GM23338 (cell line): Measurements from ENCODE around the gene DCDC2. TPM values are rescaled to one million over a fixed set of nuclear protein-coding genes. Genes with fewer than 3 reads are reported as not detected.

Experiments
- ATAC-seq: fragments of 200-7000 bp; cut with Tn5 transposase; 3 replicates; pipeline ENCODE4 v1.9.1; 2020
- DNase-seq: peaks from one replicate; pipeline ENCODE4 v3.0.0-alpha.2; 2015; ENCODE audit warnings: low spot score
- H2AFZ ChIP-seq: fragments of 200-600 bp; sonication (generic); 2 replicates; pipeline ENCODE4 v1.8.0; 2016; ENCODE audit warnings: antibody characterized with exemption, mild to moderate bottlenecking, moderate library complexity
- H3F3A ChIP-seq: fragments of 200-600 bp; sonication (generic); replicated peaks from 2 replicates; pipeline ENCODE4 v1.8.0; 2017; ENCODE audit warnings: antibody characterized with exemption, mixed run types, low read depth
- H3K27ac ChIP-seq: fragments of 200-600 bp; sonication (generic); 2 replicates; pipeline ENCODE4 v1.6.1; 2016; ENCODE audit warnings: low read depth
- H3K27me3 ChIP-seq: fragments of 200-600 bp; sonication (generic); 2 replicates; pipeline ENCODE4 v1.8.0; 2016; ENCODE audit warnings: mild to moderate bottlenecking, mixed run types, moderate library complexity; ENCODE audit not compliant: insufficient read depth
- H3K36me3 ChIP-seq: fragments of 200-600 bp; sonication (generic); 2 replicates; pipeline ENCODE4 v1.8.0; 2016; ENCODE audit warnings: mild to moderate bottlenecking; ENCODE audit not compliant: insufficient read depth
- H3K4me1 ChIP-seq: fragments of 200-600 bp; sonication (generic); 2 replicates; pipeline ENCODE4 v1.8.0; 2016; ENCODE audit warnings: mild to moderate bottlenecking, moderate library complexity; ENCODE audit not compliant: insufficient read depth
- H3K4me2 ChIP-seq: fragments of 200-600 bp; sonication (generic); 2 replicates; pipeline ENCODE4 v1.7.1; 2017; ENCODE audit warnings: mixed run types
- H3K4me3 ChIP-seq: fragments of 200-600 bp; sonication (generic); 2 replicates; pipeline ENCODE4 v1.6.1; 2016; ENCODE audit warnings: mixed run types
- H3K79me2 ChIP-seq: fragments of 200-600 bp; sonication (generic); replicated peaks from 2 replicates; pipeline ENCODE4 v1.8.0; 2017; ENCODE audit warnings: mild to moderate bottlenecking; ENCODE audit not compliant: insufficient read depth
- H3K9me2 ChIP-seq: fragments of 200-600 bp; sonication (generic); 2 replicates; pipeline ENCODE4 v1.8.0; 2017; ENCODE audit not compliant: insufficient read depth
- H4K20me1 ChIP-seq: fragments of 200-600 bp; sonication (generic); replicated peaks from 2 replicates; pipeline ENCODE4 v1.8.0; 2017; ENCODE audit warnings: mild to moderate bottlenecking; ENCODE audit not compliant: insufficient read depth
- H3K27ac Mint-ChIP-seq: 2 replicates; pipeline ENCODE4 v1.8.0; 2020; ENCODE audit warnings: inconsistent platforms, mild to moderate bottlenecking, moderate library complexity, mixed read lengths
- H3K27me3 Mint-ChIP-seq: 3 replicates; pipeline ENCODE4 v1.8.0; 2022; ENCODE audit warnings: low read depth, mild to moderate bottlenecking, moderate library complexity, mixed read lengths, inconsistent platforms; ENCODE audit not compliant: insufficient read depth, poor library complexity
- H3K36me3 Mint-ChIP-seq: 3 replicates; pipeline ENCODE4 v1.8.0; 2021; ENCODE audit warnings: low read depth, mild to moderate bottlenecking, inconsistent platforms, moderate library complexity, mixed read lengths
- H3K4me1 Mint-ChIP-seq: 3 replicates; pipeline ENCODE4 v1.8.0; 2020; ENCODE audit warnings: mild to moderate bottlenecking, inconsistent platforms, mixed read lengths
- H3K4me3 Mint-ChIP-seq: 3 replicates; pipeline ENCODE4 v1.8.0; 2021; ENCODE audit warnings: moderate library complexity, mild to moderate bottlenecking, inconsistent platforms, mixed read lengths
- H3K9me3 Mint-ChIP-seq: 3 replicates; pipeline ENCODE4 v1.8.0; 2020; ENCODE audit warnings: moderate library complexity, mild to moderate bottlenecking, inconsistent platforms, mixed read lengths
- EZH2 ChIP-seq: fragments of 200-600 bp; sonication (generic); IDR thresholded peaks from one replicate; pipeline ENCODE4 v1.8.0; 2017; ENCODE audit warnings: antibody characterized with exemption, mild to moderate bottlenecking, low read depth; ENCODE audit not compliant: unreplicated experiment
- JUNB ChIP-seq: IDR thresholded peaks from one replicate; pipeline ENCODE4 v1.6.1; 2016; ENCODE audit warnings: antibody characterized with exemption; ENCODE audit not compliant: unreplicated experiment
- NANOG ChIP-seq: IDR thresholded peaks from 2 replicates; pipeline ENCODE4 v1.6.1; 2016; ENCODE audit warnings: antibody characterized with exemption, borderline replicate concordance
- ZNF331 ChIP-seq: fragments of 250-450 bp; sonication (Bioruptor Pico); IDR thresholded peaks from 2 replicates; pipeline ENCODE4 v1.5.0; 2020; ENCODE audit warnings: low read depth, mild to moderate bottlenecking, moderate library complexity
- polyA plus RNA-seq: library from polyadenylated mRNA; unstranded; fragments of >200 nt; fragmentation: Nextera tagmentation; extraction: Ambion mirVana; gene quantifications from 2 replicates; pipeline ENCODE4 v1.2.1, GENCODE V29; 2016
- total RNA-seq: library from RNA; depleted of rRNA; stranded (reverse); fragments of >200 nt; shearing (Covaris generic); gene quantifications from 2 replicates; pipeline ENCODE4 v1.2.3, GENCODE V29; 2014
- TF ChIP-seq, protein P1 (sequence below): IDR thresholded peaks from one replicate; pipeline ENCODE4 v1.6.1; 2018; ENCODE audit warnings: antibody characterized with exemption; ENCODE audit not compliant: unreplicated experiment
- TF ChIP-seq, protein P2 (sequence below), 2 experiments: fragments of 200-600 bp in 1 of 2; sonication (generic) in 1 of 2; conservative IDR thresholded peaks; 2 replicates each; pipeline versions ENCODE4 v1.5.1 to v1.6.1; 2016 to 2017; ENCODE audit warnings: antibody characterized with exemption in 2 of 2, low read depth in 2 of 2, mild to moderate bottlenecking in 2 of 2, moderate library complexity in 1 of 2
- TF ChIP-seq, protein P3 (sequence below): IDR thresholded peaks from 2 replicates; pipeline ENCODE4 v1.6.1; 2016; ENCODE audit warnings: antibody characterized with exemption
- TF ChIP-seq, protein P4 (sequence below): fragments of 250-450 bp; sonication (Bioruptor Pico); IDR thresholded peaks from 2 replicates; pipeline ENCODE4 v1.5.0; 2020; ENCODE audit warnings: mild to moderate bottlenecking, moderate library complexity

The DCDC2 gene
- total and polyA plus RNA-seq, 2 experiments from 2014 or later = 0.59 to 0.79 TPM

DNA sequence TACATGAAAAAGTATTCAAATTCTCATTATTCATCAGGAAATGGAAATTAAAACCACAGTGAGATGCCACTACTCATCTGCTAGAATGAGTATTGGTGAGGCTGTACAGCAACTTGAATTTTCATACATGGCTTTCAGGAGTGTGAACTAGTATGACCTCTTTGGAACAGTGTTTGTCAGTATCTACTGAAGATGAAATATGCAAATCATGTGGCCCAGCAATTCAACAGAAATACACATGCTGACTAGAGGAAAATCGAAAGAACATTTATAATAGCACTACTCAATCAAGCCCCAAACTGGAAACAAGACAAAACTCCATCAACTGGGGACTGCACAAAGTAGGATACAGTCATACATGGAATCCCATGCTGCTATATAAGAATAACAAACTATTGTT lies 102.2 kb downstream of the DCDC2 start (continued):
- TF ChIP-seq, protein P1, sequence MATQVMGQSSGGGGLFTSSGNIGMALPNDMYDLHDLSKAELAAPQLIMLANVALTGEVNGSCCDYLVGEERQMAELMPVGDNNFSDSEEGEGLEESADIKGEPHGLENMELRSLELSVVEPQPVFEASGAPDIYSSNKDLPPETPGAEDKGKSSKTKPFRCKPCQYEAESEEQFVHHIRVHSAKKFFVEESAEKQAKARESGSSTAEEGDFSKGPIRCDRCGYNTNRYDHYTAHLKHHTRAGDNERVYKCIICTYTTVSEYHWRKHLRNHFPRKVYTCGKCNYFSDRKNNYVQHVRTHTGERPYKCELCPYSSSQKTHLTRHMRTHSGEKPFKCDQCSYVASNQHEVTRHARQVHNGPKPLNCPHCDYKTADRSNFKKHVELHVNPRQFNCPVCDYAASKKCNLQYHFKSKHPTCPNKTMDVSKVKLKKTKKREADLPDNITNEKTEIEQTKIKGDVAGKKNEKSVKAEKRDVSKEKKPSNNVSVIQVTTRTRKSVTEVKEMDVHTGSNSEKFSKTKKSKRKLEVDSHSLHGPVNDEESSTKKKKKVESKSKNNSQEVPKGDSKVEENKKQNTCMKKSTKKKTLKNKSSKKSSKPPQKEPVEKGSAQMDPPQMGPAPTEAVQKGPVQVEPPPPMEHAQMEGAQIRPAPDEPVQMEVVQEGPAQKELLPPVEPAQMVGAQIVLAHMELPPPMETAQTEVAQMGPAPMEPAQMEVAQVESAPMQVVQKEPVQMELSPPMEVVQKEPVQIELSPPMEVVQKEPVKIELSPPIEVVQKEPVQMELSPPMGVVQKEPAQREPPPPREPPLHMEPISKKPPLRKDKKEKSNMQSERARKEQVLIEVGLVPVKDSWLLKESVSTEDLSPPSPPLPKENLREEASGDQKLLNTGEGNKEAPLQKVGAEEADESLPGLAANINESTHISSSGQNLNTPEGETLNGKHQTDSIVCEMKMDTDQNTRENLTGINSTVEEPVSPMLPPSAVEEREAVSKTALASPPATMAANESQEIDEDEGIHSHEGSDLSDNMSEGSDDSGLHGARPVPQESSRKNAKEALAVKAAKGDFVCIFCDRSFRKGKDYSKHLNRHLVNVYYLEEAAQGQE = no peak
- TF ChIP-seq NANOG = no peak
- TF ChIP-seq, protein P2, sequence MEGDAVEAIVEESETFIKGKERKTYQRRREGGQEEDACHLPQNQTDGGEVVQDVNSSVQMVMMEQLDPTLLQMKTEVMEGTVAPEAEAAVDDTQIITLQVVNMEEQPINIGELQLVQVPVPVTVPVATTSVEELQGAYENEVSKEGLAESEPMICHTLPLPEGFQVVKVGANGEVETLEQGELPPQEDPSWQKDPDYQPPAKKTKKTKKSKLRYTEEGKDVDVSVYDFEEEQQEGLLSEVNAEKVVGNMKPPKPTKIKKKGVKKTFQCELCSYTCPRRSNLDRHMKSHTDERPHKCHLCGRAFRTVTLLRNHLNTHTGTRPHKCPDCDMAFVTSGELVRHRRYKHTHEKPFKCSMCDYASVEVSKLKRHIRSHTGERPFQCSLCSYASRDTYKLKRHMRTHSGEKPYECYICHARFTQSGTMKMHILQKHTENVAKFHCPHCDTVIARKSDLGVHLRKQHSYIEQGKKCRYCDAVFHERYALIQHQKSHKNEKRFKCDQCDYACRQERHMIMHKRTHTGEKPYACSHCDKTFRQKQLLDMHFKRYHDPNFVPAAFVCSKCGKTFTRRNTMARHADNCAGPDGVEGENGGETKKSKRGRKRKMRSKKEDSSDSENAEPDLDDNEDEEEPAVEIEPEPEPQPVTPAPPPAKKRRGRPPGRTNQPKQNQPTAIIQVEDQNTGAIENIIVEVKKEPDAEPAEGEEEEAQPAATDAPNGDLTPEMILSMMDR (conservative IDR thresholded peaks at IDR 0.05; ENCODE audit: low read depth in 2 of 2) = no peak
- TF ChIP-seq, protein P3, sequence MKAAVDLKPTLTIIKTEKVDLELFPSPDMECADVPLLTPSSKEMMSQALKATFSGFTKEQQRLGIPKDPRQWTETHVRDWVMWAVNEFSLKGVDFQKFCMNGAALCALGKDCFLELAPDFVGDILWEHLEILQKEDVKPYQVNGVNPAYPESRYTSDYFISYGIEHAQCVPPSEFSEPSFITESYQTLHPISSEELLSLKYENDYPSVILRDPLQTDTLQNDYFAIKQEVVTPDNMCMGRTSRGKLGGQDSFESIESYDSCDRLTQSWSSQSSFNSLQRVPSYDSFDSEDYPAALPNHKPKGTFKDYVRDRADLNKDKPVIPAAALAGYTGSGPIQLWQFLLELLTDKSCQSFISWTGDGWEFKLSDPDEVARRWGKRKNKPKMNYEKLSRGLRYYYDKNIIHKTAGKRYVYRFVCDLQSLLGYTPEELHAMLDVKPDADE = no peak
- TF ChIP-seq EZH2 = no peak
- TF ChIP-seq ZNF331 = no peak
- TF ChIP-seq JUNB = no peak

DNA sequence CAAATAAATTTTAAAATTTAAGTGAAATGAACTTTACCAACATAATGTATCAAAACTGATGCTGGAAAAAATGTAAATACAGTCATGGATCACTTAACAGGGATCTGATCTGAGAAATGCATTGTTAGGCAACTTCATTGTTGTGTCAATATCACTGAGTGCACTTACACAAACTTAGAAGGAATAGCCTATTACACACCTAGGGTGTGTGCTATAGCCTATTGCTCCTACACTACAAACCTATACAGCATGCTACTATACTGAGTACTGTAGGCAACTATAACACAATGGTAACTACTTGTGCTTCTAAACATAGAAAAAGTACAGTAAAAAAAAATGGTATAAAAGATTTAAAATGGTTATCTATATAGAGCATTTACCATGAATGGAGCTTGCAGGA lies 104.5 kb downstream of the DCDC2 start:
- no peak overlapping the region for H3K4me3 Mint-ChIP-seq
- H3K4me1 Mint-ChIP-seq = peaks cover 35% of the 10 kb centered on the region
- H3K9me3 Mint-ChIP-seq = peaks cover 12% of the 10 kb centered on the region; the same call in 2 of the 3 replicates
- Histone ChIP-seq H3F3A (no peaks in the 10 kb centered on the region), H3K4me2 (no peak overlapping the region), H3K9me2 (0 out of 2 replicates have a peak, but pooled peaks cover 3% of the 10 kb centered on the region), H3K27ac (no peak overlapping the region), H3K4me1 (peaks cover 20% of the 10 kb centered on the region), H3K4me3 (no peak overlapping the region), H2AFZ (no peak overlapping the region), H3K27me3 (no peaks in the 10 kb centered on the region), H4K20me1 (no peaks in the 10 kb centered on the region), H3K36me3 (no peaks in the 10 kb centered on the region), H3K79me2 (no peaks in the 10 kb centered on the region)
- ATAC-seq (no peak), DNase-seq (no peak)
- H3K27me3 Mint-ChIP-seq = no peaks in the 10 kb centered on the region
- H3K27ac Mint-ChIP-seq = no peak overlapping the region
- peaks cover 11% of the 10 kb centered on the region for H3K36me3 Mint-ChIP-seq
- no peak for TF ChIP-seq EZH2

DNA sequence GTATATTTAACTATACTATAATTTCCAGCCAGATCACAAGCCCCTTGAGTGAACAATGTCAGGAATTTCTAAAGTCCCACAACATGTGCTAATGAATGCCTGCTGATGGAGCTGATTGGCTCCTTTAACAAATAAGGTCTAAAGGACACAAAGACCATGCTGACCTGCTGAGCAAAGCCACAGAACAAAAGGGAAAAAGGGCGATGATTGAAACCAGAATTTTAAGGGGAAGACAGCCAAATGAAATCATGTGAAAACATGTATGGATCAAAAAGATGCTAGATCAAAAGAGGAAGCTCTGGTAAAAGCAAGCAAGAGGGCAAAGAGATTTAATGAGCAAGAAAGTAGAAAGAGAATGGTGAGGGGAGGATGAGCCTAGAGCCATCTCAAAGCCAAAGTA lies 105.6 kb downstream of the DCDC2 start:
- ATAC-seq = peak; percentile 85
- no peak overlapping the region for H2AFZ ChIP-seq
- TF ChIP-seq, protein P4, sequence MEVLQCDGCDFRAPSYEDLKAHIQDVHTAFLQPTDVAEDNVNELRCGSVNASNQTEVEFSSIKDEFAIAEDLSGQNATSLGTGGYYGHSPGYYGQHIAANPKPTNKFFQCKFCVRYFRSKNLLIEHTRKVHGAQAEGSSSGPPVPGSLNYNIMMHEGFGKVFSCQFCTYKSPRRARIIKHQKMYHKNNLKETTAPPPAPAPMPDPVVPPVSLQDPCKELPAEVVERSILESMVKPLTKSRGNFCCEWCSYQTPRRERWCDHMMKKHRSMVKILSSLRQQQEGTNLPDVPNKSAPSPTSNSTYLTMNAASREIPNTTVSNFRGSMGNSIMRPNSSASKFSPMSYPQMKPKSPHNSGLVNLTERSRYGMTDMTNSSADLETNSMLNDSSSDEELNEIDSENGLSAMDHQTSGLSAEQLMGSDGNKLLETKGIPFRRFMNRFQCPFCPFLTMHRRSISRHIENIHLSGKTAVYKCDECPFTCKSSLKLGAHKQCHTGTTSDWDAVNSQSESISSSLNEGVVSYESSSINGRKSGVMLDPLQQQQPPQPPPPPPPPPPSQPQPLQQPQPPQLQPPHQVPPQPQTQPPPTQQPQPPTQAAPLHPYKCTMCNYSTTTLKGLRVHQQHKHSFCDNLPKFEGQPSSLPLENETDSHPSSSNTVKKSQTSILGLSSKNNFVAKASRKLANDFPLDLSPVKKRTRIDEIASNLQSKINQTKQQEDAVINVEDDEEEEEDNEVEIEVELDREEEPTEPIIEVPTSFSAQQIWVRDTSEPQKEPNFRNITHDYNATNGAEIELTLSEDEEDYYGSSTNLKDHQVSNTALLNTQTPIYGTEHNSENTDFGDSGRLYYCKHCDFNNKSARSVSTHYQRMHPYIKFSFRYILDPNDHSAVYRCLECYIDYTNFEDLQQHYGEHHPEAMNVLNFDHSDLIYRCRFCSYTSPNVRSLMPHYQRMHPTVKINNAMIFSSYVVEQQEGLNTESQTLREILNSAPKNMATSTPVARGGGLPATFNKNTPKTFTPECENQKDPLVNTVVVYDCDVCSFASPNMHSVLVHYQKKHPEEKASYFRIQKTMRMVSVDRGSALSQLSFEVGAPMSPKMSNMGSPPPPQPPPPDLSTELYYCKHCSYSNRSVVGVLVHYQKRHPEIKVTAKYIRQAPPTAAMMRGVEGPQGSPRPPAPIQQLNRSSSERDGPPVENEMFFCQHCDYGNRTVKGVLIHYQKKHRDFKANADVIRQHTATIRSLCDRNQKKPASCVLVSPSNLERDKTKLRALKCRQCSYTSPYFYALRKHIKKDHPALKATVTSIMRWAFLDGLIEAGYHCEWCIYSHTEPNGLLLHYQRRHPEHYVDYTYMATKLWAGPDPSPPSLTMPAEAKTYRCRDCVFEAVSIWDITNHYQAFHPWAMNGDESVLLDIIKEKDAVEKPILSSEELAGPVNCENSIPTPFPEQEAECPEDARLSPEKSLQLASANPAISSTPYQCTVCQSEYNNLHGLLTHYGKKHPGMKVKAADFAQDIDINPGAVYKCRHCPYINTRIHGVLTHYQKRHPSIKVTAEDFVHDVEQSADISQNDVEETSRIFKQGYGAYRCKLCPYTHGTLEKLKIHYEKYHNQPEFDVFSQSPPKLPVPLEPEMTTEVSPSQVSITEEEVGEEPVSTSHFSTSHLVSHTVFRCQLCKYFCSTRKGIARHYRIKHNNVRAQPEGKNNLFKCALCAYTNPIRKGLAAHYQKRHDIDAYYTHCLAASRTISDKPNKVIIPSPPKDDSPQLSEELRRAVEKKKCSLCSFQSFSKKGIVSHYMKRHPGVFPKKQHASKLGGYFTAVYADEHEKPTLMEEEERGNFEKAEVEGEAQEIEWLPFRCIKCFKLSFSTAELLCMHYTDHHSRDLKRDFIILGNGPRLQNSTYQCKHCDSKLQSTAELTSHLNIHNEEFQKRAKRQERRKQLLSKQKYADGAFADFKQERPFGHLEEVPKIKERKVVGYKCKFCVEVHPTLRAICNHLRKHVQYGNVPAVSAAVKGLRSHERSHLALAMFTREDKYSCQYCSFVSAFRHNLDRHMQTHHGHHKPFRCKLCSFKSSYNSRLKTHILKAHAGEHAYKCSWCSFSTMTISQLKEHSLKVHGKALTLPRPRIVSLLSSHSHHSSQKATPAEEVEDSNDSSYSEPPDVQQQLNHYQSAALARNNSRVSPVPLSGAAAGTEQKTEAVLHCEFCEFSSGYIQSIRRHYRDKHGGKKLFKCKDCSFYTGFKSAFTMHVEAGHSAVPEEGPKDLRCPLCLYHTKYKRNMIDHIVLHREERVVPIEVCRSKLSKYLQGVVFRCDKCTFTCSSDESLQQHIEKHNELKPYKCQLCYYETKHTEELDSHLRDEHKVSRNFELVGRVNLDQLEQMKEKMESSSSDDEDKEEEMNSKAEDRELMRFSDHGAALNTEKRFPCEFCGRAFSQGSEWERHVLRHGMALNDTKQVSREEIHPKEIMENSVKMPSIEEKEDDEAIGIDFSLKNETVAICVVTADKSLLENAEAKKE (CRISPR knock-in tag) = 0 out of 2 replicates have a peak, but pooled peaks have one; percentile 19

More for the DNA sequence above, 105.6 kb downstream of the DCDC2 start:
- Histone ChIP-seq H3K79me2 (no peaks in the 10 kb centered on the region), H3K4me1 (peaks cover 20% of the 10 kb centered on the region), H3F3A (no peaks in the 10 kb centered on the region), H4K20me1 (no peaks in the 10 kb centered on the region), H3K36me3 (no peaks in the 10 kb centered on the region), H3K4me2 (no peak overlapping the region), H3K27ac (no peak overlapping the region), H3K27me3 (no peaks in the 10 kb centered on the region), H3K9me2 (no peaks in the 10 kb centered on the region), H3K4me3 (no peak overlapping the region)
- H3K27me3 Mint-ChIP-seq = no peaks in the 10 kb centered on the region
- no peak overlapping the region for H3K4me3 Mint-ChIP-seq
- peak overlapping the region; percentile 83 for H3K27ac Mint-ChIP-seq
- peaks cover 9% of the 10 kb centered on the region; the same call in 2 of the 3 replicates for H3K9me3 Mint-ChIP-seq
- H3K4me1 Mint-ChIP-seq = peaks cover 33% of the 10 kb centered on the region
- peaks cover 8% of the 10 kb centered on the region; the same call in 2 of the 3 replicates for H3K36me3 Mint-ChIP-seq
- DNase-seq = peak; percentile 65
